ENCODE measurements around the gene TAS2R50.

The TAS2R50 gene

GRCh38 chr12:10952645-10953044 lies 34.1 kb downstream of the TAS2R50 start:
- no peak for DNase-seq (ENCODE audit: low read depth in 2 of 2)

DNA sequence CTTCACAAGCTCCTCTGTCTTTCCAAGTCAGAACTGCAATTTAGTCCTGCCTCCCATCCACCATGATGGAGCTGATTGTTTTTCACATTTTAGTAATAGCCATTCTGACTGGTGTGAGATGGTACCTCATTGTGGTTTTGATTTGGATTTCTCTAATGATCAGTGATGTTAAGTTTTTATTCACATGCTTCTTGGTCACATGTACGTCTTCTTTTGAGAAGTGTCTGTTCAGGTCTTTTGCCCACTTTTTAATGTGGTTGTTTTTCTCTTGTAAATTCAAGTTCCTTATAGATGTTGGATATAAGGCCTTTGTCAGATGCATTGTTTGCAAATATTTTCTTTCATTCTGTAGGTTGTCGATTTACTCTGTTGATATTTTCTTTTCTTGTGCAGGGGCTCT lies 43.5 kb downstream of the TAS2R50 start:
- no peak for DNase-seq (ENCODE audit: low read depth in 2 of 2)

DNA sequence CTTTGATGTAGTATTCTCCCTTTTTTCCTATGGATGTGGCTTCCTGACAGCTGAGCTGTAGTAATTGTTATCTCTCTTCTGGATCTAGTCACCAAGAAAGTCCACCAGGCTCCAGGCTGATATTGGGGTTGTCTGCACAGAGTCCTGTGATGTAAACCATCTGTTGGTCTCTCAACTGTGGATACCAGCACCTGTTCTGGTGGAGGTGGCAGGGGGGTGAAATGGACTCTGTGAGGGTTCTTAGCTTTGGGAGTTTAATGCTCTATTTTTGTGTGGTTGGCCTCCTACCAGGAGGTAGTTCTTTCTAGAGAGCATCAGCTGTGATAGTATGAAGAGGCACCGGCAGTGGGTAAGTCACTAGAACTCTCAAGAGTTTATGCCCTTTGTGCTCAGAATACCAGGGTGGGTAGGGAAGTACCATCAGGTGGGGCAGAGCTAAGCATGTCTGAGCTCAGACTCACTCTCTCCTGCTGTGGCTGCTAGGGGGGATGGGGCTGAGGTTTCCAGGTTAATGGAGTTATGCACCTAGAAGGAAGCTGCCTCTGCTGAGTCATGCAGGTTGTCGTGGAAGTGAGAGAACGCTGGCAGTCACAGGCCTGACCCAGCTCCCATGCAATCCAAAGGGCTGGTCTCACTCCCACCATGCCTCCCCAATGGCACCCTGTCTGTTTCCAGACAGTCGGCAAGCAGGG lies 44.6 kb downstream of the TAS2R50 start:
- no peak for DNase-seq (ENCODE audit: low read depth in 2 of 2)

DNA sequence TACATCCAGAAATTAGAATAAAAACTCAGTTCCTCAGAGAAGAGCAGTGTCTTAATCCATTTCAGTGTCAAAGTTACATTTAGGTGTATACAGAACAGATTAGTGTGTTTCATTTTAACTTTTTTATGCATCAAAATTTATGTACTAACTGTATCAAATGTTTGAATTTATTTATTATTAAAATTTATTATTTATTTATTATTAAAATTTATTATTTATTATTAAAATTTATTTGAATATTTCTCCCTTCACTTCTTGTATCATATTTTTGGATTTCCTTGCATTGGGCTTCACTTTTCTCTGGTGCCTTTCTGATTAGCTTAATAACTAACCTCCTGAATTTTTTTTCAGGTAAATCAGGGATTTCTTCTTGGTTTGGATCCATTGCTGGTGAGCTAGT lies 45.3 kb downstream of the TAS2R50 start:
- DNase-seq (ENCODE audit: low read depth in 2 of 2), result no peak

- no peak for DNase-seq (ENCODE audit: low read depth in 2 of 2)
Observed at GRCh38 chr12:10940389-10940788, 46.3 kb downstream of the TAS2R50 start.

DNA sequence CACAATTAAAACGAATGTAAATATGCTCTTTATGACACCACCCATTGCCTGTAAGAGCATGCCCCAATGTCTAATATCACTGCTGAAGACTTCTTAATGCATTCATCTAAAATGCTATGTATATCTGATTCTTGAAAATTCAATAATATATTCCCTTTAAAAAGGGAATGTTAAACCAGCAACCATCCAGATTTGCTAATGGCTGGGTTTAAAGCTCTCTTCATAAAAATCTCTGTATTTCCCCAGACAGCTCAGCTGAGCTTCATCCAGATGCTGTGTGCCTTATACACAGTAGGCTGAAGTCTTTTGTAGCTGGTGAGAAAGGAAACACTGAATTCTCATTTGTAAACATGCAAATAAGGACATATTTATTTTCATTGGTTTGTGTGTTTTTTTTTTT lies 47.5 kb downstream of the TAS2R50 start, which contains the start of gene TAS2R14:
TAS2R14 (minus strand) TSS at position 101 of the 400 bp plus-strand sequence; CDS start at position 45, 56 bp downstream.
- no peak for DNase-seq (ENCODE audit: low read depth in 2 of 2)

DNA sequence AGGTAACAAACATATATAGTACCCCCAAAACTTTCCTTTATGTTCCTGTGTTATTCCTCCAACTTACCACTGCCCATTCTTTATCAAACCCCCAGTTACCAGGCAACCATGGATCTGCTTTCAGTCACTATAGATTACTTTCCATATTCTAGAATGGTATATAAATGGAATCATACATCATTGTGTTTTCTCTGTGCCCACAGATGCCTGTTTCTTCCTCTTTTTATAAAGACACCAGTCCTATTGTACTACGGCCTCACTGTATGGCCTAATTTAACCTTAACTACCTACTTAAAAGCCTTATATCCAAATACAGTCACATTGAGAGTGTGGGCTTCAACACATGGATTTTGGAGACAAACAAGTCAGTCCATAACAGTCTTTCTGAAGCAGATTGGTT lies 50.2 kb downstream of the TAS2R50 start:
- DNase-seq (ENCODE audit: low read depth in 2 of 2), result no peak
